Measurements from ENCODE around the gene IQGAP2.

The IQGAP2 gene

GRCh38 chr5:76449606-76450005 is 46.5 kb downstream of the IQGAP2 start:
- TF ChIP-seq CTCF (IDR thresholded peaks at IDR 0.05; ENCODE audit: control extremely low read depth, extremely low read depth, low read depth, missing control alignments) = no peak
- CTCF ChIA-PET = interaction anchor here (0.8 to 2.1 kb wide), 8 partner anchors 9 to 325 kb away, joined by 3 to 9 read pairs (median 4); no protein-coding TSS in a partner anchor
- POLR2A ChIA-PET = no interaction called here
- no peak for DNase-seq (ENCODE audit: extremely low spot score)

- ChIA-PET POLR2A (no interaction called here), CTCF (interaction anchor here (0.8 to 2.1 kb wide), 10 partner anchors 9 to 293 kb away, joined by 3 to 9 read pairs (median 4); no protein-coding TSS in a partner anchor)
- DNase-seq (ENCODE audit: extremely low spot score) = no peak
- no peak for TF ChIP-seq CTCF (IDR thresholded peaks at IDR 0.05; ENCODE audit: control extremely low read depth, extremely low read depth, low read depth, missing control alignments)
Measured at GRCh38 chr5:76450054-76450453, 47.0 kb downstream of the IQGAP2 start.

- ChIA-PET POLR2A (no interaction called here), CTCF (interaction anchor here (0.8 to 1.6 kb wide), 7 partner anchors 8 to 93 kb away, joined by 3 to 6 read pairs (median 4); partner anchors contain the start of gene IQGAP2)
- no peak for DNase-seq (ENCODE audit: extremely low spot score)
- TF ChIP-seq CTCF (IDR thresholded peaks at IDR 0.05; ENCODE audit: control extremely low read depth, extremely low read depth, low read depth, missing control alignments) = no peak
Measured at GRCh38 chr5:76451031-76451701, 48.1 kb downstream of the IQGAP2 start.

GRCh38 chr5:76455531-76456133 is 52.5 kb downstream of the IQGAP2 start:
- ChIA-PET POLR2A (no interaction called here), CTCF (no interaction called here)
- no peak for TF ChIP-seq CTCF (IDR thresholded peaks at IDR 0.05; ENCODE audit: control extremely low read depth, extremely low read depth, low read depth, missing control alignments)
- no peak for DNase-seq (ENCODE audit: extremely low spot score)

- POLR2A ChIA-PET = no interaction called here
- no peak for DNase-seq (ENCODE audit: extremely low spot score)
- no peak for TF ChIP-seq CTCF (IDR thresholded peaks at IDR 0.05; ENCODE audit: control extremely low read depth, extremely low read depth, low read depth, missing control alignments)
- CTCF ChIA-PET = no interaction called here
Measured at GRCh38 chr5:76456258-76456657, 53.2 kb downstream of the IQGAP2 start.

GRCh38 chr5:76457674-76458485 is 54.8 kb downstream of the IQGAP2 start:
- CTCF ChIA-PET = interaction anchor here (2.3 kb wide), 1 partner anchor 9 kb away, joined by 9 read pairs; no protein-coding TSS in a partner anchor
- POLR2A ChIA-PET = no interaction called here
- TF ChIP-seq CTCF (IDR thresholded peaks at IDR 0.05; ENCODE audit: control extremely low read depth, extremely low read depth, low read depth, missing control alignments) = no peak
- DNase-seq (ENCODE audit: extremely low spot score) = no peak
